Activated T-helper 17 cell treated with anti-CD3 and anti-CD28 coated beads, Interleukin-2, amount 50 U/mL, for 72 hours (primary cell): ENCODE data around the gene RPL4. TPM values are rescaled to one million over a fixed set of nuclear protein-coding genes. Genes with fewer than 3 reads are reported as not detected.
A peak's percentile ranks its signal among the peaks of the same experiment; 100 is the strongest.
"Not testable (repeated sequence)": the region's sequence is repeated elsewhere in the genome, so short reads cannot be mapped to it uniquely, and the experiment has no call there.

Experiments
- ATAC-seq: fragments of 150-1000 bp; cut with Tn5 transposase; replicated peaks from 2 replicates; pipeline ENCODE4 v1.10.0; 2021; ENCODE audit warnings: mild to moderate bottlenecking, moderate library complexity
- H3K27ac Mint-ChIP-seq: one replicate; pipeline ENCODE4 v1.8.0; 2022; ENCODE audit warnings: mixed read lengths
- H3K27me3 Mint-ChIP-seq: one replicate; pipeline ENCODE4 v1.8.0; 2022; ENCODE audit warnings: mixed read lengths
- H3K36me3 Mint-ChIP-seq: one replicate; pipeline ENCODE4 v1.8.0; 2022; ENCODE audit warnings: low read depth, mild to moderate bottlenecking, mixed read lengths
- H3K4me1 Mint-ChIP-seq: one replicate; pipeline ENCODE4 v1.8.0; 2022; ENCODE audit warnings: mixed read lengths
- H3K4me3 Mint-ChIP-seq: one replicate; pipeline ENCODE4 v1.8.0; 2022; ENCODE audit warnings: mild to moderate bottlenecking, mixed read lengths
- H3K9me3 Mint-ChIP-seq: one replicate; pipeline ENCODE4 v1.8.0; 2022; ENCODE audit warnings: mixed read lengths
- total RNA-seq, 2 donors: library from RNA; stranded (reverse); gene quantifications; one replicate each; pipeline ENCODE4 v1.2.3, GENCODE V29; 2022

Gene RPL4
- total RNA-seq, 2 donors from 2014 or later, result 3,367 to 4,238 TPM

- ATAC-seq, result no peak
- Mint-ChIP-seq H3K9me3 (no peaks in the 10 kb centered on the region), H3K27me3 (no peaks in the 10 kb centered on the region), H3K4me3 (no peak overlapping the region), H3K27ac (no peak overlapping the region), H3K36me3 (peaks cover 67% of the 10 kb centered on the region), H3K4me1 (peaks cover 33% of the 10 kb centered on the region)
Measured at GRCh38 chr15:66480267-66480666, 24.4 kb downstream of the RPL4 start.

GRCh38 chr15:66477011-66477410 lies 27.6 kb downstream of the RPL4 start:
- H3K36me3 Mint-ChIP-seq, result peaks cover 50% of the 10 kb centered on the region
- no peak for ATAC-seq
- H3K27me3 Mint-ChIP-seq, result no peaks in the 10 kb centered on the region
- peaks cover 34% of the 10 kb centered on the region for H3K4me1 Mint-ChIP-seq
- no peaks in the 10 kb centered on the region for H3K9me3 Mint-ChIP-seq
- H3K4me3 Mint-ChIP-seq, result peak overlapping the region; percentile 26
- H3K27ac Mint-ChIP-seq, result peak overlapping the region; percentile 53

GRCh38 chr15:66476535-66476934 lies 28.1 kb downstream of the RPL4 start:
- Mint-ChIP-seq H3K4me3 (peak overlapping the region; percentile 26), H3K27ac (peak overlapping the region; percentile 53), H3K27me3 (no peaks in the 10 kb centered on the region), H3K36me3 (peaks cover 46% of the 10 kb centered on the region), H3K4me1 (peaks cover 33% of the 10 kb centered on the region), H3K9me3 (no peaks in the 10 kb centered on the region)
- peak; percentile 82 for ATAC-seq

- Mint-ChIP-seq H3K4me1 (peaks cover 38% of the 10 kb centered on the region), H3K27ac (no peak overlapping the region)
Measured at GRCh38 chr15:66474963-66475362, 29.7 kb downstream of the RPL4 start.

GRCh38 chr15:66474135-66474534 lies 30.5 kb downstream of the RPL4 start:
- no peaks in the 10 kb centered on the region for H3K27me3 Mint-ChIP-seq
- no peaks in the 10 kb centered on the region for H3K9me3 Mint-ChIP-seq
- peaks cover 33% of the 10 kb centered on the region for H3K4me1 Mint-ChIP-seq
- H3K36me3 Mint-ChIP-seq, result peaks cover 45% of the 10 kb centered on the region
- no peak overlapping the region for H3K27ac Mint-ChIP-seq
- no peak for ATAC-seq
- no peak overlapping the region for H3K4me3 Mint-ChIP-seq

More at GRCh38 chr15:66474963-66475362, 29.7 kb downstream of the RPL4 start:
- Mint-ChIP-seq H3K9me3 (no peaks in the 10 kb centered on the region), H3K36me3 (peaks cover 44% of the 10 kb centered on the region), H3K4me3 (no peak overlapping the region), H3K27me3 (no peaks in the 10 kb centered on the region)
- ATAC-seq, result no peak

GRCh38 chr15:66472176-66472999 lies 32.3 kb downstream of the RPL4 start:
- peaks cover 33% of the 10 kb centered on the region for H3K4me1 Mint-ChIP-seq
- peaks cover 56% of the 10 kb centered on the region for H3K36me3 Mint-ChIP-seq
- H3K27me3 Mint-ChIP-seq, result no peaks in the 10 kb centered on the region
- peak; percentile 78 for ATAC-seq
- H3K9me3 Mint-ChIP-seq, result no peaks in the 10 kb centered on the region
- H3K4me3 Mint-ChIP-seq, result peak overlapping the region; percentile 30
- peak overlapping the region; percentile 60 for H3K27ac Mint-ChIP-seq

GRCh38 chr15:66470825-66471224 lies 33.8 kb downstream of the RPL4 start:
- H3K4me3 Mint-ChIP-seq, result peak overlapping the region; percentile 30
- H3K9me3 Mint-ChIP-seq, H3K27me3 Mint-ChIP-seq, ATAC-seq: not testable (repeated sequence)
- H3K27ac Mint-ChIP-seq, result peak overlapping the region; percentile 71
- H3K4me1 Mint-ChIP-seq, result peaks cover 24% of the 10 kb centered on the region
- peaks cover 67% of the 10 kb centered on the region for H3K36me3 Mint-ChIP-seq

GRCh38 chr15:66467162-66468040 lies 37.3 kb downstream of the RPL4 start:
- H3K9me3 Mint-ChIP-seq, H3K27me3 Mint-ChIP-seq, ATAC-seq, H3K4me3 Mint-ChIP-seq, H3K4me1 Mint-ChIP-seq: not testable (repeated sequence)
- Mint-ChIP-seq H3K36me3 (peaks cover 79% of the 10 kb centered on the region), H3K27ac (peak overlapping the region; percentile 8)

- ATAC-seq, H3K27me3 Mint-ChIP-seq, H3K4me1 Mint-ChIP-seq, H3K27ac Mint-ChIP-seq, H3K9me3 Mint-ChIP-seq, H3K4me3 Mint-ChIP-seq: not testable (repeated sequence)
- peaks cover 86% of the 10 kb centered on the region for H3K36me3 Mint-ChIP-seq
Measured at GRCh38 chr15:66465294-66465693, 39.4 kb downstream of the RPL4 start.

- Mint-ChIP-seq H3K27ac (no peak overlapping the region), H3K9me3 (no peaks in the 10 kb centered on the region), H3K36me3 (peaks cover 86% of the 10 kb centered on the region), H3K4me3 (no peak overlapping the region), H3K27me3 (no peaks in the 10 kb centered on the region), H3K4me1 (peaks cover 14% of the 10 kb centered on the region)
- no peak for ATAC-seq
Measured at GRCh38 chr15:66462627-66463026, 42.0 kb downstream of the RPL4 start.

- no peaks in the 10 kb centered on the region for H3K9me3 Mint-ChIP-seq
- H3K4me1 Mint-ChIP-seq, result peaks cover 14% of the 10 kb centered on the region
- no peak overlapping the region for H3K27ac Mint-ChIP-seq
- H3K4me3 Mint-ChIP-seq, result no peak overlapping the region
- H3K27me3 Mint-ChIP-seq, result no peaks in the 10 kb centered on the region
- H3K36me3 Mint-ChIP-seq, result peaks cover 79% of the 10 kb centered on the region
- no peak for ATAC-seq
Measured at GRCh38 chr15:66461917-66462316, 42.7 kb downstream of the RPL4 start.

GRCh38 chr15:66461294-66461693 lies 43.4 kb downstream of the RPL4 start:
- H3K9me3 Mint-ChIP-seq, H3K27ac Mint-ChIP-seq, H3K4me3 Mint-ChIP-seq, H3K27me3 Mint-ChIP-seq, ATAC-seq: not testable (repeated sequence)
- Mint-ChIP-seq H3K4me1 (peaks cover 14% of the 10 kb centered on the region), H3K36me3 (peaks cover 78% of the 10 kb centered on the region)

GRCh38 chr15:66459818-66460615 lies 44.6 kb downstream of the RPL4 start:
- H3K4me3 Mint-ChIP-seq, result no peak overlapping the region
- ATAC-seq, result no peak
- H3K9me3 Mint-ChIP-seq, result no peaks in the 10 kb centered on the region
- peaks cover 75% of the 10 kb centered on the region for H3K36me3 Mint-ChIP-seq
- H3K27ac Mint-ChIP-seq, result peak overlapping the region; percentile 23
- H3K27me3 Mint-ChIP-seq, result no peaks in the 10 kb centered on the region
- peaks cover 14% of the 10 kb centered on the region for H3K4me1 Mint-ChIP-seq

- Mint-ChIP-seq H3K36me3 (peaks cover 69% of the 10 kb centered on the region), H3K27ac (peak overlapping the region; percentile 75), H3K9me3 (no peaks in the 10 kb centered on the region), H3K27me3 (no peaks in the 10 kb centered on the region), H3K4me3 (no peak overlapping the region), H3K4me1 (peaks cover 14% of the 10 kb centered on the region)
- peak; percentile 89 for ATAC-seq
Measured at GRCh38 chr15:66456211-66456610, 48.4 kb downstream of the RPL4 start.
